Adipocyte (in vitro differentiated cells): ENCODE data around the gene STK40.

ENCODE experiments used
- DNase-seq: peaks from one replicate; pipeline ENCODE4 v3.0.0-alpha.2; 2015; ENCODE audit warnings: low read depth
- H3K27me3 ChIP-seq: replicated peaks from 2 replicates; pipeline ENCODE4 v1.7.0; 2013; ENCODE audit warnings: mild to moderate bottlenecking, low read length, moderate library complexity; ENCODE audit not compliant: control insufficient read depth, insufficient read depth
- H3K36me3 ChIP-seq: 2 replicates; pipeline ENCODE4 v1.7.0; 2013; ENCODE audit warnings: low read length, mild to moderate bottlenecking, moderate library complexity; ENCODE audit not compliant: control insufficient read depth, insufficient read depth, severe bottlenecking
- H3K4me1 ChIP-seq: 2 replicates; pipeline ENCODE4 v1.7.0; 2013; ENCODE audit warnings: mild to moderate bottlenecking, low read length, moderate library complexity; ENCODE audit not compliant: control insufficient read depth, insufficient read depth
- H3K4me3 ChIP-seq: 2 replicates; pipeline ENCODE4 v1.7.0; 2013; ENCODE audit warnings: mild to moderate bottlenecking, low read length, moderate library complexity
- H3K9ac ChIP-seq: 2 replicates; pipeline ENCODE4 v1.7.0; 2013; ENCODE audit warnings: mild to moderate bottlenecking, low read length, moderate library complexity
- H3K9me3 ChIP-seq: 2 replicates; pipeline ENCODE4 v1.7.0; 2013; ENCODE audit warnings: mild to moderate bottlenecking, low read length, moderate library complexity; ENCODE audit not compliant: control insufficient read depth

Gene STK40

DNA sequence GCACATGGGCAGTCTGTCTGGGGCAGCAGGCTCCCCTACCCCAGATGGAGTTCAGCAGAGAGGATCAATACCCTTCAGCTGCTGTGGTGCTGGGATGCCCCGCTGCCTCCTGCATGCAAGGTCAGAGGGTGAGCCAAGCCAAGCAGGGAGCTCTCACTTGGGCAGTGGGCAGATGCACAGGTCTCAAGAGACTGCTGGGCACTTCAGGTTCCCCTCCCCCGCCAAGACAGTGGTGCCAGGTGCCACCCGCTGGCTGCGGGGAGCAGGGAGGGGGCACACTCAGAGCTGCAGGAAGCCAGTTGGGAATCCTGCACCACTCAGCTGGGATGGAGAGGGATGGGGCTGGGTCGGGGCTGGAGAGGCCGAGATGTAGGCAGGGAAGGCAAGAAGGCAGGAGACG lies 46.5 kb downstream of the STK40 start:
- H3K9ac ChIP-seq: no peak overlapping the region
- H3K36me3 ChIP-seq: peaks cover 30% of the 10 kb centered on the region
- H3K27me3 ChIP-seq: no peaks in the 10 kb centered on the region
- DNase-seq: no peak
- no peaks in the 10 kb centered on the region for H3K9me3 ChIP-seq
- no peak overlapping the region for H3K4me3 ChIP-seq
- peaks cover 16% of the 10 kb centered on the region for H3K4me1 ChIP-seq

DNA sequence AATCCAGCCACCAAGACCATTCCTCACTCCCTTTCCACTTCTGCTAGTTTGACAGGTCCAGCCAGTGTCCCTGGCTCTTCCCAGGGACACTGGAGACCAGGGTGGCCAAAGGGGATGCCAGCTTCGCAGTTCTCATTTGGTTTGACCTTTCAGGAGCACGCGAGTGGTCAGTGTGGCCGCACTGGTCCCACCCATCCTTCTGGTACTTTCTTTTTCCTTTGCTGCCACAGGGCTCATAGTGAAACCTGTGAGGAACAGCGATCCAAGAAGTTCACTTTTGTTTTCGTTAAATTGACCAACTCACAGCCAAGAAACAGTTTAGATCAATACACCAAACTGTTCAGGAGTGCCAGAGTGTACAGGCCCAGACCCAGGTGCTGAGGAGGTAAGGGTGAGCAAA lies 47.9 kb downstream of the STK40 start:
- Histone ChIP-seq H3K9me3 (no peaks in the 10 kb centered on the region), H3K36me3 (peaks cover 20% of the 10 kb centered on the region), H3K4me1 (peaks cover 3% of the 10 kb centered on the region), H3K9ac (no peak overlapping the region), H3K27me3 (no peaks in the 10 kb centered on the region), H3K4me3 (no peak overlapping the region)
- DNase-seq: no peak

DNA sequence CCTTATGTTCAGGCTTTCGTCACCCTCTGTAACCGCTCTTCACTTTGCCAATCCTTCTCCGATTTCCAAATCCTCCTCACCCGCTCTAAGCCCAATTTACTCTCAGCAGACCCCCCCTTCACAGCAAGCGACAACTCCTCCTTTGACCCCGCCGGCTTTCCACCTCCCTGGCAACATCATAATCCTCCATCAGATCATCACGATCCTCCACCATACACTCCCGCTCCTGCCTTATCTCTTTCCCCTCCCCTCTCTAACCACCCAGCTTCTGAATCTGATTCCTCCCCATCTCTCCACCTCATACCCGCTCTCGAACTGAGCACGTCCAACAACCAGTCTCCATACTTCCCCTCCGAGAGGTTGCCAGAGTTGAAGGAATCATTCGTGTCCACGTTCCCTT lies 54.8 kb downstream of the STK40 start:
- no peak overlapping the region for H3K9ac ChIP-seq
- DNase-seq: no peak
- H3K9me3 ChIP-seq: no peaks in the 10 kb centered on the region
- no peak overlapping the region for H3K4me3 ChIP-seq
- no peaks in the 10 kb centered on the region for H3K27me3 ChIP-seq
- peaks cover 4% of the 10 kb centered on the region for H3K36me3 ChIP-seq
- peaks cover 5% of the 10 kb centered on the region for H3K4me1 ChIP-seq

DNA sequence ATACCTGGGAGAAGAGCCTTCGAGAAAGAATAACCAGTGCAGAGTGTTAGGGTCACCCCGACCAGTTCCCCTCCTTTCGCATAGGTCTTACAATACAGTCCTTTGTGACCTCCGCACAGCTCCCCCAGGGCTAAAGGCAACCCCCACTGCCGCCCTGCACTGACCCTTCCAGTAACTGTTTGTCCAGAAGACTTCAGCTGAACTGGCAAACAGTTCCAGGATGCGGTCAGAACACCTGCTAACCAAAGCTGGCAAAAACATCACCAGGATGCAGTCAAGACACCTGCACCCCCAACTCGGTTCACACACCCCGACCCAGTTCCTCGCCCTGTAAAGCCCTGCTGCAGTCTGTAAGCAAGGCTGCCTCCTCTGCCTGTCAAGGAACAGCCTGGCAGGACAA lies 55.9 kb downstream of the STK40 start:
- Histone ChIP-seq H3K4me1 (peaks cover 5% of the 10 kb centered on the region), H3K4me3 (no peak overlapping the region), H3K9ac (no peak overlapping the region), H3K27me3 (no peaks in the 10 kb centered on the region), H3K36me3 (peaks cover 4% of the 10 kb centered on the region), H3K9me3 (no peaks in the 10 kb centered on the region)
- no peak for DNase-seq

DNA sequence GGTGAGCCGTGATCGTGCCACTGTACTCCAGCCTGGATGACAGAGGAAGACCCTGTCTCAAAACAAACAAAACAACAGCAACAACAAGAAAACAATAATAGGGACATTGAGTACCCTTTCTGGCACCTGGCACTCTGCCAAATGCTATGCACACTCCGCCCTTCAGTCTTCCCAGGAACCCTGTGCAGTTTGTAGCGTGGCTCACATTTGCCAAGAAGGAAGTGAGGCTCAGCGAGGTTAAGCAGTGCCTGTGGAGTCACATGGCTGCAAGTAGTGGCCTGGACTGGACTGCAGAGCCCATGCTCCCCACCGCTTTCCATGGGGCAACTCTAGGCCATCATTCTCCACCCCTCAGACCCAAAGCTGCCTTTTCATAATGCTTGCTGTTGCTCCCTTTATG lies 57.0 kb downstream of the STK40 start:
- Histone ChIP-seq H3K4me3 (no peak overlapping the region), H3K9me3 (no peaks in the 10 kb centered on the region), H3K36me3 (peaks cover 4% of the 10 kb centered on the region), H3K4me1 (peaks cover 8% of the 10 kb centered on the region), H3K9ac (no peak overlapping the region), H3K27me3 (no peaks in the 10 kb centered on the region)
- DNase-seq: no peak

DNA sequence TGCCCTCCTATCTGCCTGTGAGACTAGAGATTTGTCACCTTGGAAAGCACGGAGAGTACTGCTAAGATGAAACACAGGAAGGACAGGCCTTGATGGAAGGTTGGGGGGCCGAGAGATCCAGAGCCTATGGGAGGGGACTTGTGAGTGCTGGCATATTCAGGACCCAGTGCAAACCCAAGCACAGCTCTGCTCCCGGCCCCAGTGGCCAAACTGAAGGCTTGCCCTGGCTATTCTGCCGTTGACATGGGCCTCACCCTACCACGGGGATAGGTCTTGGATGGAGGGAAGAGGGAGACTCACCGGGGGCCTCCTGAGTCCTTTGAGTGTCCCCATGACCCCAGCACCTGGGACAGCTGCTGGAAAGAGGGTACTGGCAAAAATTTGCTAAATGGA lies 57.6 kb downstream of the STK40 start:
- H3K9me3 ChIP-seq: no peaks in the 10 kb centered on the region
- no peak overlapping the region for H3K9ac ChIP-seq
- peaks cover 9% of the 10 kb centered on the region for H3K4me1 ChIP-seq
- H3K27me3 ChIP-seq: no peaks in the 10 kb centered on the region
- peaks cover 4% of the 10 kb centered on the region for H3K36me3 ChIP-seq
- no peak for DNase-seq
- H3K4me3 ChIP-seq: no peak overlapping the region

DNA sequence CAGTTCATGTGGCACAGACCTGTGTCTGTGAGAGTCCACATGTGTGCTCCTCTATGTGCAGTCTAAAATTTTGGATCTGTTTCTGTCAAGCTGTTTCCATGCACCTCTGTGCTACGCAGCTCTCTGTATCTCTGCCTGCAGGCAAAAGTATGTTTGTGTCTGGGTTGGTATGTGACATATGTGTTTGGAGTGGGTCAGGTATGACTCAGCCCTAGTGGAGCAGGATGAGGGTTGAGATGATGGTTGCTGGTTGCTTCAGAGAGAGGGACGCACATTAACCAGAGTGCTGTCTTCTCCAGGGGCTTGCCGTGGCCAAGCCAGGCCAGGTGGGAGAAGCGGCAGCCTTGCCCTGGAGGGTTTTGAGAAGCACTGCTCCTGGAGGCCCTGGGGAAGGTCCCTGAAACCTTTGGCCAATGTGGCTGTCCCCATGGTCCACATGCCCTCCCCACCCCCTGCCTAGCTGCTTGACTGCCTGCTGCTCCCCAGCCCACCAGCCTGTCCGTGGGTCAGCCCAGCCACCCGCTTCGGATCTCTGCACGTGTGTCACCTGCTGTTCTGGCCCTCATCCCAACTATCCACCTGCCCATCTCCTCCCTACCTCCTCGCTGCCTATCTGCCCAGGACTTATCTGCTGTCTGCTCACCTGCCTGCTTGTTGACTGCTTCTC lies 58.2 kb downstream of the STK40 start:
- Histone ChIP-seq H3K4me3 (no peak overlapping the region), H3K9ac (no peak overlapping the region), H3K4me1 (peaks cover 9% of the 10 kb centered on the region), H3K36me3 (peaks cover 4% of the 10 kb centered on the region), H3K9me3 (no peaks in the 10 kb centered on the region), H3K27me3 (no peaks in the 10 kb centered on the region)
- DNase-seq: peak; percentile 73

DNA sequence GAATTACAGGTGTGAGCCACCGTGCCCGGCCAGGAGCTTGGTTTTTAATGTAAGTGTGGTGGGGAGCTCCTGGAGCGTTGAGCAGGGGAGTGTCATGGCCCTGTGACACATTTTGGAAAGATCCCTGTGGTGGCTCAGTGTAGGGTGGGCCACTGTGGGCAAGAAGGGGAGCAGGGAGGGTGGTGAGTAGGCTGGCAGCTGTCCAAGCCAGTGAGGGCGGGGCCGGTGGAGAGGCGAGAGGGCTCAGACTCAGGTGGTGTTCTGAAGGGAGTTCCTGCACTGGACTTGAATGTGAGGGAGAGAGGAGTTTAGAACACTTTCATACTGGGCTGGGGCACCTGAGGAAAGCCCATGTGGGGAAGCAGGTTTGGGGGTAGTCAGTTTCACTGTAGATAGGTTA lies 59.2 kb downstream of the STK40 start:
- H3K9ac ChIP-seq: no peak overlapping the region
- H3K36me3 ChIP-seq: peaks cover 4% of the 10 kb centered on the region
- H3K4me1 ChIP-seq: peaks cover 14% of the 10 kb centered on the region
- H3K27me3 ChIP-seq: no peaks in the 10 kb centered on the region
- DNase-seq: no peak
- H3K9me3 ChIP-seq: no peaks in the 10 kb centered on the region
- no peak overlapping the region for H3K4me3 ChIP-seq

DNA sequence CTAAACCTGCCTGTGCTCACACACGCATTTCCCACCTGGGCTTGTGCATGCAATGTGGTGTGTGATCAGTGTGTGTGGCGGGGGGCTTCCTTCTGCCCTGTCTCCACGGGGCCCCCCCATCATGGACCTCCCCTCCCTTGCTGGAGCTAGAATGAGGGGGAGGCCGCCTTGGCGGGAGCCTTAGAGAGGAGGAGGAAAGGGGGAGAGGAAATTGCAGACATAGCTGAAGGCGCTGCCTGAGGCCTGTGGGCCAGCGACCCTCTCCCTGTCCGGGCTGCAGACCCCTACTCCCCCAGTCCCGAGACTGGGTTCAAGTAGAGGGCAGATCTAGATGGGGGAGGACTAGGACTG lies 61.4 kb downstream of the STK40 start:
- no peaks in the 10 kb centered on the region for H3K27me3 ChIP-seq
- peaks cover 4% of the 10 kb centered on the region for H3K36me3 ChIP-seq
- no peaks in the 10 kb centered on the region for H3K9me3 ChIP-seq
- peak overlapping the region; percentile 85 for H3K9ac ChIP-seq
- no peak for DNase-seq
- no peak overlapping the region for H3K4me3 ChIP-seq
- peaks cover 28% of the 10 kb centered on the region for H3K4me1 ChIP-seq

DNA sequence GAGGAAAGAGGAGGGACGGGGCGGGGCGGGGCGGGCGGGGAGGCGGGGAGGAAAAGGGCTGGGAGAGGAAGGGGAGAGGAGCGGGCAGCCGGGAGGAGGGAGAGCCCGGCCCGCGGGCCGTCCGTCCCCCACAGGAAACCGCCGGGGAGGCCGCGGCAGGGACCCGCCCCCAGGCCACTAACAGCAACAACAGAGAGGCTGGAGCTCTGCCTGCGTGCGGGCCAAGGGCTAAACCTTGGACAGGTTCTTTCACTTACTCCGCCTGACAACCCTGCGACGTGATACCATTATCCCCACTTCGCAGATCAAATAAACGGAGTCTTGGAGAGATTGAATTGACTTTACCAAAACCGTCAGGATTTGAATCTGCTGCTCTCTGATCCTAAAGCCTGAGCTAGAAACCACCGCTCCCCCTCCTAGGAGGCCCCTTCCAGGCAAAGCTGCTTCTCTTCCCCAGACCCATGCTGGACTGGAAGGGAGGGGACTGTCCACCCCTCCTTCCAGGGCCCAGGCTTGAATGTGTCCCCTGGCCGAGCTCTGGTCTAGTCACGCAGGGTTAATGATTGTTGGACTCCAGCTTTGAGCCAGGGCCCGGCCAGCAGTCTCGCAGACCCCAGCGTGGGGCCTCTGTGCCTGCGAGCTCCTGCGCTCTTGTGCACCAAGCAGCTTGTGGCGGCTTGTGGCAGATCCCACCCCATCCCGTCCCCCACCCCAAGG lies 61.9 kb downstream of the STK40 start, which contains the start of gene EVA1B:
Gene EVA1B, minus strand, starts transcription at position 10 of the 717 bp plus-strand sequence. CDS start 608 bp downstream, outside the sequence.
- H3K36me3 ChIP-seq: peaks cover 4% of the 10 kb centered on the region
- H3K9me3 ChIP-seq: no peaks in the 10 kb centered on the region
- peaks cover 27% of the 10 kb centered on the region for H3K4me1 ChIP-seq
- peak within 1 kb of the TSS; percentile 92 for H3K9ac ChIP-seq
- H3K4me3 ChIP-seq: peak within 1 kb of the TSS; percentile 85
- no peaks in the 10 kb centered on the region for H3K27me3 ChIP-seq
- peak; percentile 92 for DNase-seq

DNA sequence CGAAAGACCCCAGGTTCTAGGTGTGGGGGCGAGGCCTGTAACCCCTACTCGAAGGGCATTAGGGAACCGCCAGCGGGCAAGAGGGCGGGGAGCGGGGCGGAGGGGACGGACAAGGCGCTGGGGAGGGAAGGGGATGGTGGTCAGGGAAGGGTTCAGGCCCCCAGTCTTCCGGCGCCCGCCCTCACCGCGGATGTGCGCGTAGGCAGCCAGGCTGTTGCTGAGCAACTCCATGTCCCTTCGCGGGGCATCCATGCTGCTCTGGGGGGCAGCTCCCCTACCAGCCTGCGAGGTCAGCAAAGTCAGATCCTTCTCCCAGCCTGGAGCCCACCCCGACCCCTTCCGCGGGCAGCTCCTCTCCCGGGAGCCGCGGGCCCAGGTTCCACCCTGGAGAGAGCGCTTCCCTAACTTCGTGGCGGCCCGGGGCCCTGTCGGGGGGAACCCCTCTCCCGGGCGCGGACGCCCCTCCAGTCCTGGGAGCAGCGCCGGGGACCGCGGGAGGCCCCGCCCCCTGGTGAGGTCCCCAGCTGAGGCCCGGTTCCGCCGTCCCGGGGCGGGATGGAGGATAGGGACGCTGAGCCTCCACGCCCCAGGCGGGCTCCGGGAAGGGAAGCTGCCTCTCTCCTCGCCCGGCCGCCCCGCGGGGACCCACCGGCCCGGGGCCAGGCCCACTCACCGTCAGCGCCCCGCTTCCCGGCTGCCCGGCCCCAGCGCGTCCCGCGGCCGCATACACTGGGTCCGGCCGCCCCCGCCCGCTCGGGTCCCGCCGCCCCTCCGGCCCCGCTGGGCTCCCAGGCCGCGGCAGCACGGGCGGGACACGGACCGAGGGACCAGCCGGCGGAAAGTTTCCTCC lies 62.7 kb downstream of the STK40 start:
- Histone ChIP-seq H3K4me1 (peaks cover 23% of the 10 kb centered on the region), H3K27me3 (no peaks in the 10 kb centered on the region), H3K9ac (peak overlapping the region; percentile 92), H3K36me3 (peaks cover 2% of the 10 kb centered on the region), H3K9me3 (no peaks in the 10 kb centered on the region), H3K4me3 (peak overlapping the region; percentile 85)
- peak; percentile 77 for DNase-seq
